ENCODE measurements around the gene ATP23. TPM values are rescaled to one million over a fixed set of nuclear protein-coding genes. Genes with fewer than 3 reads are reported as not detected.

ATP23 gene
- total RNA-seq, 1 donor from 2014 or later: 7.6 TPM

- intact Hi-C loops (cut with DNase I): no loop called here
- ATAC-seq (ENCODE audit: poor library complexity): no peak
- no peak for DNase-seq
Observed at GRCh38 chr12:57952766-57953165, 11.4 kb downstream of the ATP23 start.

GRCh38 chr12:57954768-57955167, 13.4 kb downstream of the ATP23 start:
- ATAC-seq (ENCODE audit: poor library complexity): no peak
- intact Hi-C loops (cut with DNase I): no loop called here
- DNase-seq: no peak

- no peak for DNase-seq
- no peak for ATAC-seq (ENCODE audit: poor library complexity)
Observed at GRCh38 chr12:57958061-57958657, 16.8 kb downstream of the ATP23 start.

GRCh38 chr12:57964421-57964820, 23.1 kb downstream of the ATP23 start:
- intact Hi-C loops (cut with DNase I): no loop called here
- ATAC-seq (ENCODE audit: poor library complexity) (no peak), DNase-seq (no peak)

More at GRCh38 chr12:57958061-57958657, 16.8 kb downstream of the ATP23 start:
- intact Hi-C loops (cut with DNase I): no loop called here

GRCh38 chr12:57965766-57966165, 24.4 kb downstream of the ATP23 start:
- DNase-seq: no peak
- ATAC-seq (ENCODE audit: poor library complexity): no peak
- intact Hi-C loops (cut with DNase I): no loop called here

- no peak for DNase-seq
- intact Hi-C loops (cut with DNase I): no loop called here
- ATAC-seq (ENCODE audit: poor library complexity): no peak
Observed at GRCh38 chr12:57966536-57966935, 25.2 kb downstream of the ATP23 start.

- intact Hi-C loops (cut with DNase I): loop anchor here (10.0 kb wide), 2 partner anchors 461 to 1171 kb away; no protein-coding TSS in a partner anchor
- no peak for ATAC-seq (ENCODE audit: poor library complexity)
Observed at GRCh38 chr12:57983146-57983857, 41.9 kb downstream of the ATP23 start.

GRCh38 chr12:57983858-57984505, 42.6 kb downstream of the ATP23 start:
- ATAC-seq (ENCODE audit: poor library complexity): no peak
- DNase-seq: no peak
- intact Hi-C loops (cut with DNase I): loop anchor here (10.0 kb wide), 2 partner anchors 461 to 1171 kb away; no protein-coding TSS in a partner anchor

More at GRCh38 chr12:57983146-57983857, 41.9 kb downstream of the ATP23 start:
- no peak for DNase-seq

GRCh38 chr12:57984629-57985151, 43.3 kb downstream of the ATP23 start:
- ATAC-seq (ENCODE audit: poor library complexity): no peak
- intact Hi-C loops (cut with DNase I): loop anchor here (10.0 kb wide), 2 partner anchors 460 to 1170 kb away; no protein-coding TSS in a partner anchor
- no peak for DNase-seq

- DNase-seq (no peak), ATAC-seq (ENCODE audit: poor library complexity) (no peak)
- intact Hi-C loops (cut with DNase I): loop anchor here (10.0 kb wide), 2 partner anchors 459 to 1169 kb away; no protein-coding TSS in a partner anchor
Observed at GRCh38 chr12:57985685-57986084, 44.3 kb downstream of the ATP23 start.

GRCh38 chr12:57989838-57990237, 48.5 kb downstream of the ATP23 start:
- DNase-seq (no peak), ATAC-seq (ENCODE audit: poor library complexity) (no peak)
- intact Hi-C loops (cut with DNase I): loop anchor here (10.0 kb wide), 2 partner anchors 455 to 1165 kb away; no protein-coding TSS in a partner anchor

- intact Hi-C loops (cut with DNase I): no loop called here
- no peak for DNase-seq
- ATAC-seq (ENCODE audit: poor library complexity): no peak
Observed at GRCh38 chr12:57990241-57990883, 49.0 kb downstream of the ATP23 start.

- no peak for ATAC-seq (ENCODE audit: poor library complexity)
Observed at GRCh38 chr12:57992001-57992400, 50.6 kb downstream of the ATP23 start.

GRCh38 chr12:57993030-57993429, 51.7 kb downstream of the ATP23 start:
- intact Hi-C loops (cut with DNase I): no loop called here
- ATAC-seq (ENCODE audit: poor library complexity): no peak

More at GRCh38 chr12:57992001-57992400, 50.6 kb downstream of the ATP23 start:
- intact Hi-C loops (cut with DNase I): no loop called here
- no peak for DNase-seq

GRCh38 chr12:57993834-57994233, 52.5 kb downstream of the ATP23 start:
- no peak for ATAC-seq (ENCODE audit: poor library complexity)
- no peak for DNase-seq
- intact Hi-C loops (cut with DNase I): no loop called here

More at GRCh38 chr12:57993030-57993429, 51.7 kb downstream of the ATP23 start:
- no peak for DNase-seq

- no peak for ATAC-seq (ENCODE audit: poor library complexity)
- intact Hi-C loops (cut with DNase I): no loop called here
- DNase-seq: no peak
Observed at GRCh38 chr12:57996520-57996919, 55.2 kb downstream of the ATP23 start.

- DNase-seq (no peak), ATAC-seq (ENCODE audit: poor library complexity) (no peak)
- intact Hi-C loops (cut with DNase I): no loop called here
Observed at GRCh38 chr12:57998251-57998650, 56.9 kb downstream of the ATP23 start.

GRCh38 chr12:58000499-58000898, 59.1 kb downstream of the ATP23 start:
- intact Hi-C loops (cut with DNase I): no loop called here
- no peak for DNase-seq
- ATAC-seq (ENCODE audit: poor library complexity): no peak

GRCh38 chr12:58007875-58008274, 66.5 kb downstream of the ATP23 start:
- intact Hi-C loops (cut with DNase I): no loop called here
- no peak for ATAC-seq (ENCODE audit: poor library complexity)
- DNase-seq: no peak

Measured in Right ventricle myocardium superior (tissue), 1 donor.